ENCODE data around the gene ZNF691. TPM values are rescaled to one million over a fixed set of nuclear protein-coding genes. Genes with fewer than 3 reads are reported as not detected.

ZNF691 gene
- total RNA-seq, 1 donor from 2014 or later: 9.3 TPM

DNA sequence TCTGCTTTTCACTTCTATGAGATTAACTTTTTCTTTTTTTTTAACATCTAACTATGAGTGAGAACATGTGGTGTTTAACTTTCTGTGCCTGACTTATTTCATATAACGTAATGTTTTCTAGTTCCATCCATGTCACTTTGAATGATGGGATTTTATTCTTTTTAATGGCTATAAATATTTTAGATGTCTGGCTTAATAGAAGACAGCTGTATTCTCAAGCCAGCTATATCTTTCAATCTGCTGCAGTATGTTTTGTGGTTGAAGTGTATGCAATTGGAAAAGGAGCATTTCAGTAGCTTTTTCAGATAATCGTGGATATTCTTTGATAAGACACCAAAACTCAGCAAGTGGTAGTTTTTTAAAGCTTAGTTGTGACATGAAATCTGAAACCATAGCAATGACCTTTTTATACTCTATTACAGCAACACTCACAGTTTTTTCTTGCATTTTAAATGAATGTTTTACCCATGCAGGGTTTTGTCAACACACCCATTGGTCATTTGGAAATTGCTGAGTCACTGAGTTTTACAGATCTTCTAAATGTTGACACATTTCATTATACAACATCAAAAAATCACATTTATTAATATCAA, 23.5 kb upstream of the ZNF691 start:
- Histone ChIP-seq H3K4me1 (peaks cover 20% of the 10 kb centered on the region), H3K9me3 (no peaks in the 10 kb centered on the region), H3K4me3 (no peak overlapping the region), H3K27ac (no peak overlapping the region), H3K27me3 (no peaks in the 10 kb centered on the region), H3K36me3 (no peaks in the 10 kb centered on the region)
- TF ChIP-seq POLR2A (IDR thresholded peaks at IDR 0.05): no peak
- TF ChIP-seq POLR2AphosphoS5 (IDR thresholded peaks at IDR 0.05; ENCODE audit: insufficient read depth in 1 of 2, low read depth in 1 of 2): no peak
- TF ChIP-seq CTCF (IDR thresholded peaks at IDR 0.05): no peak
- DNase-seq (ENCODE audit: extremely low spot score in 2 of 2): no peak
- intact Hi-C loops (cut with DNase I): no loop called here

DNA sequence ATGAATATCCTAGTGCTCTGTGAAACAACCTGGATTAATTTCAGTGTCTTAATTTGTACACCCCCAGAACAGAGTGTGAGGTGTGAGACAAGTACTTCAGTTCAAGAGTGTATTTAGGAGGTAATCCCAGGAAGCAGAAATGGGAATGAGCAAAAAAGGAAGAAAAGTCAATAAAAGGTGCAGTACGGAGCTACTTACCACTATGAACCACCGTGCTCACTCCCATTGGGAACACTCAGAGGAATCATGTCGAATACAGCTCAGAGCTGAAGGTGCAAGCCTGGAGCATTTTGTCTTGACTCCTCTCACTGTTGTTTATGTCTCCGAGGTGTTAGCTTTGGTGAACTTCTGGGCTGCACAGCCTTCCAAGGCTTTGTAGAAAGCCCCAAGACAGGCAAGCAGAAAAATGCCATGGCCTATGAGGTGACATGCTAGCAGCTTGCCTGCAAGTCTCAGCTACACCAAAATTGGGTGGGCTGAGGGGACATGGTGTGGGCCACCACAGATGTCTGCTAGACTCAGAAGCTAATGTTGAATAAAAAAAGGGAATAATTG, 21.9 kb upstream of the ZNF691 start:
- H3K9me3 ChIP-seq: no peaks in the 10 kb centered on the region
- no peak for DNase-seq (ENCODE audit: extremely low spot score in 2 of 2)
- no peak overlapping the region for H3K4me3 ChIP-seq
- H3K36me3 ChIP-seq: no peaks in the 10 kb centered on the region
- peaks cover 11% of the 10 kb centered on the region for H3K4me1 ChIP-seq
- intact Hi-C loops (cut with DNase I): no loop called here
- TF ChIP-seq POLR2A (IDR thresholded peaks at IDR 0.05) (no peak), POLR2AphosphoS5 (IDR thresholded peaks at IDR 0.05; ENCODE audit: insufficient read depth in 1 of 2, low read depth in 1 of 2) (no peak), CTCF (IDR thresholded peaks at IDR 0.05) (no peak)
- no peaks in the 10 kb centered on the region for H3K27me3 ChIP-seq
- no peak overlapping the region for H3K27ac ChIP-seq

DNA sequence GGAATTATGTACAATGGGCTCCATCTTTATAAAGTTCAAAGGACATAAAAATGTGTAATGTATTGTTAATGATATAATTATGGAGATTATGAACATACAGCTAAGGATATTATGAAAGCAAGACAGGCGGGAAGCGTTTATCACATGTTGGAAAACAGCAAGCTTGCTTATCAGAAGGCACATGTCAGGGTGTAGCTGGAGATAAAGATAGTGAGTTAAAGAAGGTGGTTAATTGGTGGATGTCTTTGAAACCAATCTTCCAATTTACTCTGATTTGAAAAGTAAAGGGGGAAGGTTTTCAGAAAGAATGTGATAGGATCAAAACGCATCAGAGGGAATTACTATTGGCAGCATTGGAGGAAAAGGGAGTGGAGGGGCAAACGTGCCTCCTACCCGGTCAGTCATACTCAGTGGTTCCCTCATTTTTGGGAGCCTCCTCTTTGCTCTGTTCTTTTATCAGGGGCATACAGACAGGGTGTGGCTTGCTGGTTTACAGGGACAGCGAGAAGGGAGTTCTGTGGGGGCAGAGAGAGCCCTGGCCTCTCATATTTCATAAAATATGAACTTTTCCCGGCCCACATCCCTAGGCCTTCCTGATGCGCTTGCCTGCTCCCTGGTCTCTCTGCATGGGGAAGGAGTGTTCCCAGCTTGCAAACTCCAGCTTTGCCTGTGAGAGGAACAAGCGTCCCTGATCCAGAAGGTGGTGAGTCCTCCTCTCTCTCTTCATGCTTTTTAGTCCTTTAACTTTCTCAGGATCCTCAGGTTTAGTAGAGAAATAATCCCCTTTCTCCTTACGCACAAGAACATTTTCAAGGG, 21.2 kb upstream of the ZNF691 start:
- Histone ChIP-seq H3K4me3 (no peak overlapping the region), H3K9me3 (no peaks in the 10 kb centered on the region), H3K27me3 (no peaks in the 10 kb centered on the region), H3K4me1 (peaks cover 11% of the 10 kb centered on the region), H3K36me3 (no peaks in the 10 kb centered on the region), H3K27ac (no peak overlapping the region)
- TF ChIP-seq POLR2A (IDR thresholded peaks at IDR 0.05) (no peak), CTCF (IDR thresholded peaks at IDR 0.05) (no peak), POLR2AphosphoS5 (IDR thresholded peaks at IDR 0.05; ENCODE audit: insufficient read depth in 1 of 2, low read depth in 1 of 2) (no peak)
- intact Hi-C loops (cut with DNase I): no loop called here
- no peak for DNase-seq (ENCODE audit: extremely low spot score in 2 of 2)

DNA sequence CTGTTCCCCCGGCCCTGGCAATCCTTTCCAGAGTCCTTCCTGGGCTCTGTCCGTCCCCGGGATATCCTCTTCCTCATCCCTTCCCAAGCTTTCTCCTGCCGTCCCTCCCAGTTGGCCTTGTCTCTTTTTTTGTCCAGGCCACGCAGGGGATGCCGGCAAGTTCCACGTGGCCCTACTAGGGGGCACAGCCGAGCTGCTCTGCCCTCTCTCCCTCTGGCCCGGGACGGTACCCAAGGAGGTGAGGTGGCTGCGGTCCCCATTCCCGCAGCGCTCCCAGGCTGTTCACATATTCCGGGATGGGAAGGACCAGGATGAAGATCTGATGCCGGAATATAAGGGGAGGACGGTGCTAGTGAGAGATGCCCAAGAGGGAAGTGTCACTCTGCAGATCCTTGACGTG, 15.8 kb upstream of the ZNF691 start:
- H3K4me1 ChIP-seq: no peaks in the 10 kb centered on the region
- H3K27ac ChIP-seq: no peak overlapping the region
- H3K36me3 ChIP-seq: no peaks in the 10 kb centered on the region
- intact Hi-C loops (cut with DNase I): no loop called here
- H3K27me3 ChIP-seq: no peaks in the 10 kb centered on the region
- H3K9me3 ChIP-seq: no peaks in the 10 kb centered on the region
- no peak for DNase-seq (ENCODE audit: extremely low spot score in 2 of 2)
- TF ChIP-seq POLR2A (IDR thresholded peaks at IDR 0.05) (no peak), CTCF (IDR thresholded peaks at IDR 0.05) (no peak), POLR2AphosphoS5 (IDR thresholded peaks at IDR 0.05; ENCODE audit: insufficient read depth in 1 of 2, low read depth in 1 of 2) (no peak)
- H3K4me3 ChIP-seq: no peak overlapping the region

- H3K9me3 ChIP-seq: no peaks in the 10 kb centered on the region
- TF ChIP-seq POLR2AphosphoS5 (IDR thresholded peaks at IDR 0.05; ENCODE audit: insufficient read depth in 1 of 2, low read depth in 1 of 2) (no peak), CTCF (IDR thresholded peaks at IDR 0.05) (no peak)
- intact Hi-C loops (cut with DNase I): no loop called here
- no peak overlapping the region for H3K27ac ChIP-seq
- no peak for DNase-seq (ENCODE audit: extremely low spot score in 2 of 2)
- no peaks in the 10 kb centered on the region for H3K4me1 ChIP-seq
- H3K36me3 ChIP-seq: no peaks in the 10 kb centered on the region
- no peak overlapping the region for H3K4me3 ChIP-seq
- H3K27me3 ChIP-seq: no peaks in the 10 kb centered on the region
These were observed 15.1 kb upstream of the ZNF691 start for GRCh38 chr1:42831273-42831672.
